ENCODE measurements around the gene BCR.

BCR gene

DNA sequence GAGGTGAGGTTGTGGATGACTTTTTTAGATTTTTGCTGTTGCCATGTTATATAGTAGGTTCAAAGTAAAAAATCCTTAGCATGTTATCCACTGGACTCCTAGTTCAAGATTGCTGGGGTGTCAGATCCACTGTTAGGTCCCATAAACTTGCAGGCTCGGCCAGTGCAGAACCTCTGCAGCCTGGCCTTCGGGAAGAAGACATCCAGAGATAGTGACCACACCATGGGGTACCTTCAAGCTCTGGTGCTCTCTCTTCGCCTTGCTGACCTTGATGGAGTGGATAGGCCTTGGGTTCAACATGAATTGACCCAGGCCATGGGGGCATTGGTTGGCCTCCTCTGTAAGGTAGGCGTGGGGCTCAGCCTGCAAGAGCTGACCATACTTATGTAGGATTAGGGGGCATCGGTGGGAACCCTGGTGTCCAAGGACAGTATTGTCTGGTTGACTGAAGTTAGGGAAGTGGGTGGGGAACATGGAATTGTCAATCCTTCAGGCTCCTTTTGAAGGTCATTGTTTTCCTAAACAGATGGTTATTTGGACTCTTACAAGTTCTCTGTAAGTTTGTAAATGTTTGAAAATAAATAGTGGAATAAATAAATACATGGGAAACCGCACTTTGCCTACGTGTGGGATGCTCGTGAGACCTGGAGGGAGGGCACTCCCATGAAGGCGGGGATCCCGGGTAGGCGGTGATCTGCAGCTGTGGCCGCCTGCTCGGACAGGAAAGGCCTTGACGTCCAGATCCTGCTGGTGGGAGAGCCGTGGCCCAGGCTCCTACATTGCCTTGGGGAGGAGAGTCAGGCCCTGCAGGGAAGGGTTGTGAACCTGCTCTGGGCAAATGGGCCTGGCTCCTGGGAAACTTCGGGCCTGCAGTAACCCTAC lies 37.1 kb downstream of the BCR start:
- H3K36me3 Mint-ChIP-seq (ENCODE audit: low read depth) = no peaks in the 10 kb centered on the region
- no peak overlapping the region for H3K4me3 Mint-ChIP-seq
- TF ChIP-seq, protein P1, sequence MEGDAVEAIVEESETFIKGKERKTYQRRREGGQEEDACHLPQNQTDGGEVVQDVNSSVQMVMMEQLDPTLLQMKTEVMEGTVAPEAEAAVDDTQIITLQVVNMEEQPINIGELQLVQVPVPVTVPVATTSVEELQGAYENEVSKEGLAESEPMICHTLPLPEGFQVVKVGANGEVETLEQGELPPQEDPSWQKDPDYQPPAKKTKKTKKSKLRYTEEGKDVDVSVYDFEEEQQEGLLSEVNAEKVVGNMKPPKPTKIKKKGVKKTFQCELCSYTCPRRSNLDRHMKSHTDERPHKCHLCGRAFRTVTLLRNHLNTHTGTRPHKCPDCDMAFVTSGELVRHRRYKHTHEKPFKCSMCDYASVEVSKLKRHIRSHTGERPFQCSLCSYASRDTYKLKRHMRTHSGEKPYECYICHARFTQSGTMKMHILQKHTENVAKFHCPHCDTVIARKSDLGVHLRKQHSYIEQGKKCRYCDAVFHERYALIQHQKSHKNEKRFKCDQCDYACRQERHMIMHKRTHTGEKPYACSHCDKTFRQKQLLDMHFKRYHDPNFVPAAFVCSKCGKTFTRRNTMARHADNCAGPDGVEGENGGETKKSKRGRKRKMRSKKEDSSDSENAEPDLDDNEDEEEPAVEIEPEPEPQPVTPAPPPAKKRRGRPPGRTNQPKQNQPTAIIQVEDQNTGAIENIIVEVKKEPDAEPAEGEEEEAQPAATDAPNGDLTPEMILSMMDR (IDR thresholded peaks at IDR 0.05; ENCODE audit: unreplicated experiment in 3 of 3) = no peak
- peaks cover 49% of the 10 kb centered on the region for H3K27me3 Mint-ChIP-seq (ENCODE audit: low read depth)
- peak overlapping the region in 1 of 3 experiments; percentile 26 for H3K27ac Mint-ChIP-seq
- H3K9me3 Mint-ChIP-seq = no peaks in the 10 kb centered on the region
- H3K4me1 Mint-ChIP-seq = peaks cover 75% of the 10 kb centered on the region

GRCh38 chr22:23218053-23218866 lies 38.0 kb downstream of the BCR start:
- peak overlapping the region; percentile 18 to 35 (median 26) for H3K4me3 Mint-ChIP-seq
- H3K9me3 Mint-ChIP-seq = no peaks in the 10 kb centered on the region
- TF ChIP-seq, protein P1 (IDR thresholded peaks at IDR 0.05; ENCODE audit: unreplicated experiment in 3 of 3) = no peak
- H3K36me3 Mint-ChIP-seq (ENCODE audit: low read depth) = no peaks in the 10 kb centered on the region
- peaks cover 73% of the 10 kb centered on the region for H3K4me1 Mint-ChIP-seq
- H3K27me3 Mint-ChIP-seq (ENCODE audit: low read depth) = peaks cover 50% of the 10 kb centered on the region
- H3K27ac Mint-ChIP-seq = peak overlapping the region; percentile 23 to 75 (median 45)

DNA sequence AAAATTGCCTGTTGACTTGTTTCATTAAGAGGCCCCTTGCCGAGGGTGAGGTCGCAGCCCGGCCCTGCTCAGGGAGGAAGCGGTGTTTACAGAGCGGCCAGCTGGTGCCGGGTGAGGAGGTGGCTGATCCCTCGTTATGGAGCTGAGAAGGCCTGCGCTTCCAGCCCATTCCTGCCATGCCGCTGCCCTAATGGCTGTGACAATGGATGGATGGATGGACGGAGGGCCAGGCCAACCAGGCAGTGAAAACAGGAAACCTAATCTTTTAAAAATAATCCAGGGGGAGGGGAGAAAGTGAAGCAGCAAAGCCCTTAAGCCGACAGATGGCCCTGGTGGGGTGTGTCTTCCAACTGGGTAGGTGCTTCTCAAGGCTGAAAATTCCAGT lies 38.5 kb downstream of the BCR start:
- Mint-ChIP-seq H3K27ac (peak overlapping the region; percentile 23 to 75 (median 45)), H3K4me1 (peaks cover 73% of the 10 kb centered on the region), H3K36me3 (ENCODE audit: low read depth) (no peaks in the 10 kb centered on the region), H3K4me3 (peak overlapping the region; percentile 18 to 35 (median 34)), H3K27me3 (ENCODE audit: low read depth) (peaks cover 48% of the 10 kb centered on the region), H3K9me3 (no peaks in the 10 kb centered on the region)
- TF ChIP-seq, protein P1 (IDR thresholded peaks at IDR 0.05; ENCODE audit: unreplicated experiment in 3 of 3) = no peak

- Mint-ChIP-seq H3K9me3 (no peaks in the 10 kb centered on the region), H3K4me1 (peaks cover 72% of the 10 kb centered on the region), H3K27me3 (ENCODE audit: low read depth) (peaks cover 52% of the 10 kb centered on the region), H3K36me3 (ENCODE audit: low read depth) (no peaks in the 10 kb centered on the region), H3K27ac (peak overlapping the region; percentile 23 to 75 (median 58)), H3K4me3 (peak overlapping the region in 2 of 3 experiments; percentile 9 to 18)
- TF ChIP-seq, protein P1 (IDR thresholded peaks at IDR 0.05; ENCODE audit: unreplicated experiment in 3 of 3) = no peak
Measured at GRCh38 chr22:23219317-23219716, 39.0 kb downstream of the BCR start.

DNA sequence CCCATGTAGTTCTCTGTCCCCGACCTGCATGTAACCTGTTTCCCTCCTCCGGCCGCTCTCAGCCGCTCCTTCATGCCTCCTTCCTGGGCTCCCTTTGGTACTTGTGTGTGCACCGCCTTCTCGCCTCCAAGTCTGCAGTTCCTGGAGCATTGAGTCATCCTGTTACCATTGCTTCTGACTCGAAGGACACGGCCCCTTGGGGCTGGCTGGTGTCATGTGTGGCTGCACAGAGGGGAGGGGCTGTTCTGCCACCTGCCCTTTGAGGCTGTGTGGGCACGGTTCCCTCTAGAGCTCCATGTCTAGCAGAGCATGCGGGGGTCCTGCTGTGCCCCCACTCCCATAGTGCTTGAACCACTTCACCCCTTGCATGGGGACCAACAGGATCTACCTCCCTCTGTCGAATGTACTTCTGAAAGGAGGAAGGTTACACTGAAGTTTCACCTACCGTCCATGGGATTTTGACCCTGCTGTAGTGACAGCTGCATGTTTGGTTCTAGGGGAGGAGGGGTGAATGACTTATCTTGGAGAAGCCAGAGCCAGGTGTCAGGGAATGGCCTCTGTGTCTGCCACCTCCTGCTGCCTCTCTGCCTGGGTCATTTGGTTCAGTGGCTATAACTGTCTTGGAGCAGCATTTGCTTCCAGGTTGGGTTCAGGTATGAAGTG lies 39.6 kb downstream of the BCR start:
- H3K9me3 Mint-ChIP-seq = no peaks in the 10 kb centered on the region
- H3K27me3 Mint-ChIP-seq (ENCODE audit: low read depth) = peaks cover 52% of the 10 kb centered on the region
- H3K4me1 Mint-ChIP-seq = peaks cover 69% of the 10 kb centered on the region
- peak overlapping the region in 2 of 3 experiments; percentile 58 to 75 for H3K27ac Mint-ChIP-seq
- TF ChIP-seq, protein P1 (IDR thresholded peaks at IDR 0.05; ENCODE audit: unreplicated experiment in 3 of 3) = no peak
- peak overlapping the region in 2 of 3 experiments; percentile 9 to 29 for H3K4me3 Mint-ChIP-seq
- no peaks in the 10 kb centered on the region for H3K36me3 Mint-ChIP-seq (ENCODE audit: low read depth)
